Liver (tissue), 9 donors: ENCODE data around the gene DTWD2. TPM values are rescaled to one million over a fixed set of nuclear protein-coding genes. Genes with fewer than 3 reads are reported as not detected.

Source experiments
- DNase-seq: peaks from one replicate; pipeline ENCODE4 v3.0.0-alpha.2; 2017; ENCODE audit warnings: low spot score
- H3K27ac ChIP-seq, 2 donors: one replicate each; pipeline ENCODE4 v1.7.0; 2013; ENCODE audit warnings: inconsistent platforms in 2 of 2, low read length in 2 of 2, control low read depth in 1 of 2, low read depth in 1 of 2, mild to moderate bottlenecking in 1 of 2
- H3K27me3 ChIP-seq, 4 donors: one replicate each; pipeline versions ENCODE4 v1.6.1 to v1.7.0; 2013; ENCODE audit warnings: low read length in 3 of 4, inconsistent platforms in 1 of 4, mild to moderate bottlenecking in 1 of 4, moderate library complexity in 1 of 4; ENCODE audit not compliant: control insufficient read depth in 4 of 4, insufficient read depth in 4 of 4
- H3K36me3 ChIP-seq, 4 donors: one replicate each; pipeline versions ENCODE4 v1.6.1 to v1.7.0; 2013; ENCODE audit warnings: low read length in 3 of 4, mild to moderate bottlenecking in 3 of 4, low read depth in 1 of 4, moderate library complexity in 1 of 4; ENCODE audit not compliant: control insufficient read depth in 4 of 4, insufficient read depth in 3 of 4
- H3K4me1 ChIP-seq, 4 donors: one replicate each; pipeline versions ENCODE4 v1.6.1 to v1.7.0; 2013; ENCODE audit warnings: low read length in 3 of 4, mild to moderate bottlenecking in 3 of 4, moderate library complexity in 1 of 4; ENCODE audit not compliant: control insufficient read depth in 4 of 4, insufficient read depth in 4 of 4
- H3K4me3 ChIP-seq, 3 donors: one replicate each; pipeline versions ENCODE4 v1.6.1 to v1.7.0; 2013; ENCODE audit warnings: low read length in 3 of 3, control low read depth in 1 of 3, low read depth in 1 of 3, mild to moderate bottlenecking in 1 of 3
- H3K9ac ChIP-seq, 2 donors: one replicate each; pipeline ENCODE4 v1.7.0; 2013; ENCODE audit warnings: low read length in 2 of 2, mild to moderate bottlenecking in 2 of 2, moderate library complexity in 2 of 2, control low read depth in 1 of 2, low read depth in 1 of 2
- H3K9me3 ChIP-seq, 4 donors: one replicate each; pipeline versions ENCODE4 v1.6.1 to v1.7.0; 2013; ENCODE audit warnings: low read length in 3 of 4; ENCODE audit not compliant: control insufficient read depth in 4 of 4
- ATF3 ChIP-seq: IDR thresholded peaks from 2 replicates; pipeline ENCODE4 v1.6.1; 2016; ENCODE audit warnings: antibody characterized with exemption
- CTCF ChIP-seq: fragments of 150-350 bp; IDR thresholded peaks from 2 replicates; pipeline ENCODE4 v1.5.1; 2017; ENCODE audit warnings: improper control_type of control experiment, low read depth, low read length; ENCODE audit not compliant: missing input control
- EGR1 ChIP-seq, 2 donors: IDR thresholded peaks; 2 replicates each; pipeline ENCODE4 v1.6.1; 2016 to 2018; ENCODE audit warnings: antibody characterized with exemption in 2 of 2, low read depth in 2 of 2
- FOXA1 ChIP-seq: IDR thresholded peaks from 2 replicates; pipeline ENCODE4 v1.6.1; 2016; ENCODE audit warnings: antibody characterized with exemption
- FOXA2 ChIP-seq: IDR thresholded peaks from 2 replicates; pipeline ENCODE4 v1.6.1; 2016; ENCODE audit warnings: antibody characterized with exemption
- GABPA ChIP-seq, 2 donors: IDR thresholded peaks in 1 of 2; conservative IDR thresholded peaks in 1 of 2; 2 replicates each; pipeline ENCODE4 v1.6.1; 2016; ENCODE audit warnings: antibody characterized with exemption in 2 of 2, mild to moderate bottlenecking in 1 of 2, moderate library complexity in 1 of 2
- HNF4A ChIP-seq, 2 donors: conservative IDR thresholded peaks; 2 replicates each; pipeline ENCODE4 v1.6.1; 2016; ENCODE audit warnings: antibody characterized with exemption in 2 of 2, mild to moderate bottlenecking in 2 of 2
- HNF4G ChIP-seq: IDR thresholded peaks from 2 replicates; pipeline ENCODE4 v1.6.1; 2016; ENCODE audit warnings: antibody characterized with exemption
- MAX ChIP-seq: IDR thresholded peaks from 2 replicates; pipeline ENCODE4 v1.6.1; 2016; ENCODE audit warnings: antibody characterized with exemption
- NR2F2 ChIP-seq: IDR thresholded peaks from 2 replicates; pipeline ENCODE4 v1.6.1; 2016; ENCODE audit warnings: antibody characterized with exemption
- RAD21 ChIP-seq, 2 donors: IDR thresholded peaks; 2 replicates each; pipeline ENCODE4 v1.6.1; 2016; ENCODE audit warnings: antibody characterized with exemption in 2 of 2, mild to moderate bottlenecking in 2 of 2
- REST ChIP-seq: IDR thresholded peaks from 2 replicates; pipeline ENCODE4 v1.6.1; 2016; ENCODE audit warnings: antibody characterized with exemption, mild to moderate bottlenecking
- SP1 ChIP-seq: IDR thresholded peaks from 2 replicates; pipeline ENCODE4 v1.6.1; 2018; ENCODE audit warnings: antibody characterized with exemption, mild to moderate bottlenecking
- TAF1 ChIP-seq: conservative IDR thresholded peaks from 2 replicates; pipeline ENCODE4 v1.6.1; 2016; ENCODE audit warnings: antibody characterized with exemption, mild to moderate bottlenecking
- YY1 ChIP-seq: IDR thresholded peaks from 2 replicates; pipeline ENCODE4 v1.6.1; 2016; ENCODE audit warnings: antibody characterized with exemption, mild to moderate bottlenecking
- ZBTB33 ChIP-seq: IDR thresholded peaks from 2 replicates; pipeline ENCODE4 v1.6.1; 2016; ENCODE audit warnings: antibody characterized with exemption
- WGBS: extraction: QIAGEN DNeasy Blood & Tissue Kit; methylation state at CpG from one replicate; pipeline ENCODE4 v1.1.7; 2013; 5-methylcytosine and 5-hydroxymethylcytosine counted together
- polyA plus RNA-seq, 2 donors: library from polyadenylated mRNA; stranded (reverse) in 1 of 2; unstranded in 1 of 2; fragments of 200-250 nt in 1 of 2; fragments of >200 nt in 1 of 2; fragmentation: Nextera tagmentation in 1 of 2; extraction: Ambion mirVana in 1 of 2; gene quantifications; one replicate each; pipeline versions ENCODE4 v1.2.1 to v1.2.3, GENCODE V29; 2013 to 2015
- total RNA-seq, 2 donors: library from RNA; depleted of rRNA; stranded (reverse); fragments of >200 nt; gene quantifications; one replicate each; pipeline ENCODE4 v1.2.3, GENCODE V29; 2014
- donor health status: healthy.
- donor health status: healthy.
- donor health status: healthy.
- donor health status: healthy.
- donor health status: healthy.

Gene DTWD2
- total and polyA plus RNA-seq, 4 donors, result 2.3 to 10.7 (median 4.3) TPM

- H3K9ac ChIP-seq, result no peak overlapping the region
- no peak overlapping the region for H3K27ac ChIP-seq
- H3K4me1 ChIP-seq, result no peaks in the 10 kb centered on the region
- no peak overlapping the region for H3K4me3 ChIP-seq
- TF ChIP-seq HNF4A (conservative IDR thresholded peaks at IDR 0.05) (no peak), RAD21 (IDR thresholded peaks at IDR 0.05) (no peak), MAX (no peak), SP1 (no peak), GABPA (IDR thresholded peaks at IDR 0.05 in 1 of 2, conservative IDR thresholded peaks at IDR 0.05 in 1 of 2) (no peak), ZBTB33 (no peak)
- H3K36me3 ChIP-seq, result no peaks in the 10 kb centered on the region
- no peak for DNase-seq
- no peaks in the 10 kb centered on the region for H3K27me3 ChIP-seq
- WGBS, result 90% methylated on average over 7 of the region's 7 CpGs
- H3K9me3 ChIP-seq, result no peaks in the 10 kb centered on the region
Measured at GRCh38 chr5:119016125-119016774, 27.9 kb upstream of the DTWD2 start.

- no peak for TF ChIP-seq MAX
- TF ChIP-seq YY1, result no peak
- TF ChIP-seq SP1, result no peak
- TF ChIP-seq FOXA2, result no peak
- TF ChIP-seq RAD21 (IDR thresholded peaks at IDR 0.05), result no peak
- TF ChIP-seq NR2F2, result no peak
- no peak for TF ChIP-seq FOXA1
- no peak for TF ChIP-seq CTCF
- TF ChIP-seq EGR1 (IDR thresholded peaks at IDR 0.05; ENCODE audit: low read depth in 2 of 2), result no peak
- no peak for TF ChIP-seq TAF1
- no peak for TF ChIP-seq REST
- no peak for TF ChIP-seq HNF4G
- TF ChIP-seq ATF3, result no peak
- H3K27ac ChIP-seq, result no peak overlapping the region
- no peak overlapping the region for H3K9ac ChIP-seq
- peaks cover 2 to 23% (median 12%) of the 10 kb centered on the region in 4 donors for H3K4me1 ChIP-seq
- H3K36me3 ChIP-seq, result no peaks in the 10 kb centered on the region
- no peak overlapping the region for H3K4me3 ChIP-seq
- no peaks in the 10 kb centered on the region for H3K9me3 ChIP-seq
- no peak for DNase-seq
- 96% methylated on average over 13 of the region's 13 CpGs for WGBS
- no peaks in the 10 kb centered on the region for H3K27me3 ChIP-seq
Measured at GRCh38 chr5:119011186-119011585, 22.8 kb upstream of the DTWD2 start.
